ENCODE data around the gene IL13RA1. TPM values are rescaled to one million over a fixed set of nuclear protein-coding genes. Genes with fewer than 3 reads are reported as not detected.

IL13RA1 gene
- total RNA-seq, 1 experiment from 2014 or later, result 33.2 TPM

DNA sequence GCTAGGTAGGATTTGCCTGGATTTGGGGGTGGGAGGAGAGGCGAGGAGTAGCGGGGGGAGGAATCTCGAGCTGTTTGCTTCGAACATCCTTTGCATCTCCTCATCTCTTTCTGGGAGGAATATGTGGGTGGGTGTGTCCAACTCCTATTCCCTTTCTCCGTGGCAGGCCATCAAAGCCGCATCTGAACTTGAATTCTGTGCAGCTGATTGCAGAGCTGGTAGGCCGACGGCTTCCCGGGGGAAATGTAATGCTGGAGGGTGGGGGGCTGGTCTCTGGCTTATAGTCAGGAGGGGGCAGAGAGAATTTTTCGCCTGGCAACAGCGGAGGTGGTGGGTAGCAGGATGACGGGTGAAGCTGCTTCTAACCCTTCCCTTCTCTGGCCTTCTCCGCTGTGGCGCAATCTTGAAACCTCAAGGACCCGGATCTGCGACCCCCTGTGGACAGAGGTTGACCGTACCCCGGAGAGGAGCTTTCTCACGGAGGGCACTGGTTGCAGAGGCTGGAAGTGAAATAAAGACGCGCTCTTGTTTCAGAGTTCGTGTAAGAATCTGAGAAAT lies 96.8 kb downstream of the IL13RA1 start:
- Histone ChIP-seq H3K9me3 (no peaks in the 10 kb centered on the region), H3K4me1 (no peaks in the 10 kb centered on the region), H3K4me3 (ENCODE audit: low read depth, low read length) (peak overlapping the region; percentile 30), H3K27me3 (replicated peaks; ENCODE audit: control insufficient read depth, insufficient read depth, low read length) (no peaks in the 10 kb centered on the region), H3K36me3 (ENCODE audit: control insufficient read depth, insufficient read depth, low read length) (no peaks in the 10 kb centered on the region)
- Mint-ChIP-seq H3K9me3 (ENCODE audit: unreplicated experiment) (peaks cover 3% of the 10 kb centered on the region), H3K4me3 (ENCODE audit: unreplicated experiment) (peak overlapping the region; percentile 83), H3K4me1 (ENCODE audit: low read depth, unreplicated experiment) (no peaks in the 10 kb centered on the region), H3K27me3 (ENCODE audit: insufficient read depth, unreplicated experiment) (peaks cover 19% of the 10 kb centered on the region), H3K36me3 (ENCODE audit: insufficient read depth, unreplicated experiment) (no peaks in the 10 kb centered on the region), H3K27ac (ENCODE audit: unreplicated experiment) (no peak overlapping the region)
- TF ChIP-seq, protein P1, sequence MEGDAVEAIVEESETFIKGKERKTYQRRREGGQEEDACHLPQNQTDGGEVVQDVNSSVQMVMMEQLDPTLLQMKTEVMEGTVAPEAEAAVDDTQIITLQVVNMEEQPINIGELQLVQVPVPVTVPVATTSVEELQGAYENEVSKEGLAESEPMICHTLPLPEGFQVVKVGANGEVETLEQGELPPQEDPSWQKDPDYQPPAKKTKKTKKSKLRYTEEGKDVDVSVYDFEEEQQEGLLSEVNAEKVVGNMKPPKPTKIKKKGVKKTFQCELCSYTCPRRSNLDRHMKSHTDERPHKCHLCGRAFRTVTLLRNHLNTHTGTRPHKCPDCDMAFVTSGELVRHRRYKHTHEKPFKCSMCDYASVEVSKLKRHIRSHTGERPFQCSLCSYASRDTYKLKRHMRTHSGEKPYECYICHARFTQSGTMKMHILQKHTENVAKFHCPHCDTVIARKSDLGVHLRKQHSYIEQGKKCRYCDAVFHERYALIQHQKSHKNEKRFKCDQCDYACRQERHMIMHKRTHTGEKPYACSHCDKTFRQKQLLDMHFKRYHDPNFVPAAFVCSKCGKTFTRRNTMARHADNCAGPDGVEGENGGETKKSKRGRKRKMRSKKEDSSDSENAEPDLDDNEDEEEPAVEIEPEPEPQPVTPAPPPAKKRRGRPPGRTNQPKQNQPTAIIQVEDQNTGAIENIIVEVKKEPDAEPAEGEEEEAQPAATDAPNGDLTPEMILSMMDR (IDR thresholded peaks at IDR 0.05; ENCODE audit: insufficient read depth in 1 of 2, low read depth in 1 of 2, low read length in 1 of 2, severe bottlenecking in 1 of 2, unreplicated experiment in 1 of 2), result no peak
- no TSS peak for BruUV-seq (replicated peaks)
- peak in 1 of 2 experiments; percentile 5 for DNase-seq
- intact Hi-C loops (cut with micrococcal nuclease; ENCODE audit: unreplicated experiment), result no loop called here
- ChIA-PET CTCF (interaction anchor here (0.8 to 1.1 kb wide), 3 partner anchors 15 to 180 kb away, joined by 3 to 7 read pairs (median 4); no protein-coding TSS in a partner anchor), POLR2A (interaction anchor here (0.7 kb wide), 1 partner anchor 197 kb away, joined by 10 read pairs; no protein-coding TSS in a partner anchor)

DNA sequence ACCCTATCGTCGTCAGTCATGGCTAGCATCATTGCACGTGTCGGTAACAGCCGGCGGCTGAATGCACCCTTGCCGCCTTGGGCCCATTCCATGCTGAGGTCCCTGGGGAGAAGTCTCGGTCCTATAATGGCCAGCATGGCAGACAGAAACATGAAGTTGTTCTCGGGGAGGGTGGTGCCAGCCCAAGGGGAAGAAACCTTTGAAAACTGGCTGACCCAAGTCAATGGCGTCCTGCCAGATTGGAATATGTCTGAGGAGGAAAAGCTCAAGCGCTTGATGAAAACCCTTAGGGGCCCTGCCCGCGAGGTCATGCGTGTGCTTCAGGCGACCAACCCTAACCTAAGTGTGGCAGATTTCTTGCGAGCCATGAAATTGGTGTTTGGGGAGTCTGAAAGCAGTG lies 97.8 kb downstream of the IL13RA1 start:
- no peak overlapping the region for H3K27ac Mint-ChIP-seq (ENCODE audit: unreplicated experiment)
- intact Hi-C loops (cut with micrococcal nuclease; ENCODE audit: unreplicated experiment), result no loop called here
- H3K9me3 Mint-ChIP-seq (ENCODE audit: unreplicated experiment), result peaks cover 11% of the 10 kb centered on the region
- Histone ChIP-seq H3K4me1 (no peaks in the 10 kb centered on the region), H3K36me3 (ENCODE audit: control insufficient read depth, insufficient read depth, low read length) (no peaks in the 10 kb centered on the region), H3K4me3 (ENCODE audit: low read depth, low read length) (no peak overlapping the region), H3K27me3 (replicated peaks; ENCODE audit: control insufficient read depth, insufficient read depth, low read length) (no peaks in the 10 kb centered on the region), H3K9me3 (no peaks in the 10 kb centered on the region)
- H3K4me3 Mint-ChIP-seq (ENCODE audit: unreplicated experiment), result no peak overlapping the region
- no peaks in the 10 kb centered on the region for H3K36me3 Mint-ChIP-seq (ENCODE audit: insufficient read depth, unreplicated experiment)
- BruUV-seq (replicated peaks), result no TSS peak
- no peaks in the 10 kb centered on the region for H3K4me1 Mint-ChIP-seq (ENCODE audit: low read depth, unreplicated experiment)
- H3K27me3 Mint-ChIP-seq (ENCODE audit: insufficient read depth, unreplicated experiment), result peaks cover 19% of the 10 kb centered on the region
- POLR2A ChIA-PET, result no interaction called here
- DNase-seq, result no peak
- CTCF ChIA-PET, result interaction anchor here (0.8 kb wide), 1 partner anchor 14 kb away, joined by 4 read pairs; no protein-coding TSS in a partner anchor
- TF ChIP-seq, protein P1 (IDR thresholded peaks at IDR 0.05; ENCODE audit: insufficient read depth in 1 of 2, low read depth in 1 of 2, low read length in 1 of 2, severe bottlenecking in 1 of 2, unreplicated experiment in 1 of 2), result no peak

DNA sequence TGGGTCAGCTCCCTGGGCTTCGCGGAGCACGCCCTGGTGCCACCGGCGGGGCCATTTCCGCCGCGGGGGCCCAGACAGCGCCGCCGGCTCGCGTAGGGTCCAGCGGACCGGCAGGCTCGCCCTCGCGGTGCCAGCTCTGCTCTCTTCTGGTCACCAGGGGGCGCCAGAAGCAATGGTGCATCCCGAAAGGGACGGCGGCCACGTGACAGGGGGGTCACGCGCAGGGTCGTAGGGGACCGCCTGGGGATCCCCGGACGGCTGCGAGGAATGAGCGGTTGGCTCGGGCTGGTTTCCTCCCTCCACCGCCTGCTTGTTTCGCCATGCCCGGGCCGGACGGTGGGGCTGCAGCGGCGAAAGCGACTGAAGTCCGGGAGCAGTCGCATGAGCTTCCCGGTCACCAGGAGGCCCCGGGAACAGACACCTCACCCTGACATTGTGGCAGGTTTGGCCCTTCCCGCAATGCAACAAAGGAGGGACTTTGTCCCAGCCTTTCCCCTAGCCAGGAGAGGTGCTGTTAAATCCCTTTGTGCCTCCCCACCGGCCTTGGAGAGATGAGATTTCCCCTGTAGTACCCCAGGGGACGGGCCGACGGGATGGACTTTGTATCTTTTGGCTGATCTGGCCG lies 112.0 kb downstream of the IL13RA1 start:
- peak; percentile 78 to 85 for DNase-seq
- Mint-ChIP-seq H3K9me3 (ENCODE audit: unreplicated experiment) (no peaks in the 10 kb centered on the region), H3K27ac (ENCODE audit: unreplicated experiment) (no peak overlapping the region), H3K27me3 (ENCODE audit: insufficient read depth, unreplicated experiment) (no peaks in the 10 kb centered on the region), H3K4me1 (ENCODE audit: low read depth, unreplicated experiment) (no peaks in the 10 kb centered on the region), H3K36me3 (ENCODE audit: insufficient read depth, unreplicated experiment) (no peaks in the 10 kb centered on the region), H3K4me3 (ENCODE audit: unreplicated experiment) (peak overlapping the region; percentile 70)
- no peaks in the 10 kb centered on the region for H3K27me3 ChIP-seq (replicated peaks; ENCODE audit: control insufficient read depth, insufficient read depth, low read length)
- ChIA-PET POLR2A (no interaction called here), CTCF (interaction anchor here (0.6 to 1.4 kb wide), 9 partner anchors 8 to 380 kb away, joined by 3 to 11 read pairs (median 5); partner anchors contain the start of gene ZCCHC12)
- TSS peak; percentile 84 for BruUV-seq (replicated peaks)
- TF ChIP-seq, protein P1 (IDR thresholded peaks at IDR 0.05; ENCODE audit: insufficient read depth in 1 of 2, low read depth in 1 of 2, low read length in 1 of 2, severe bottlenecking in 1 of 2, unreplicated experiment in 1 of 2), result peak; percentile 56 to 62
- H3K9me3 ChIP-seq, result no peaks in the 10 kb centered on the region
- peak overlapping the region; percentile 48 for H3K4me3 ChIP-seq (ENCODE audit: low read depth, low read length)
- H3K36me3 ChIP-seq (ENCODE audit: control insufficient read depth, insufficient read depth, low read length), result no peaks in the 10 kb centered on the region
- no peaks in the 10 kb centered on the region for H3K4me1 ChIP-seq
- intact Hi-C loops (cut with micrococcal nuclease; ENCODE audit: unreplicated experiment), result no loop called here

Other genes with a start within 250 kb of the IL13RA1 start
- 2.7 TPM in 2 replicates for gene DOCK11, start 231.8 kb upstream of the IL13RA1 start, total RNA-seq (2022)
- 0.19 and 0.39 TPM in 2 replicates for gene ZCCHC12, start 96.2 kb downstream of the IL13RA1 start, total RNA-seq (2022)
- 0.65 and 0.84 TPM in 2 replicates for gene LONRF3, start 247.0 kb downstream of the IL13RA1 start, total RNA-seq (2022)